NT2/D1 (cell line): ENCODE measurements around the gene SEZ6.

ENCODE experiments used
- SUZ12 ChIP-seq: IDR thresholded peaks from 2 replicates; pipeline ENCODE4 v1.6.1; 2011; ENCODE audit not compliant: insufficient read length, insufficient read depth; ENCODE audit errors: extremely low read depth
- YY1 ChIP-seq: IDR thresholded peaks from 2 replicates; pipeline ENCODE4 v1.6.1; 2011; ENCODE audit not compliant: insufficient read length, insufficient read depth

- TF ChIP-seq SUZ12 (no peak), YY1 (no peak)
These were observed 18.6 kb upstream of the SEZ6 start for GRCh38 chr17:29024316-29024952.
